GM12872 (cell line): Measurements from ENCODE around the gene FANCI.

Source experiments
- CTCF ChIP-seq: IDR thresholded peaks from 3 replicates; pipeline ENCODE4 v1.5.1; 2011; ENCODE audit warnings: low read depth, mild to moderate bottlenecking, low read length, moderate library complexity; ENCODE audit not compliant: insufficient read depth

FANCI gene

GRCh38 chr15:89352476-89352875 lies 108.7 kb downstream of the FANCI start:
- TF ChIP-seq CTCF: no peak

- TF ChIP-seq CTCF: no peak
These were observed 110.2 kb downstream of the FANCI start for GRCh38 chr15:89353991-89354390.

GRCh38 chr15:89356634-89357298 lies 113.0 kb downstream of the FANCI start:
- TF ChIP-seq CTCF: peak; percentile 68

GRCh38 chr15:89358435-89358754 lies 114.6 kb downstream of the FANCI start:
- TF ChIP-seq CTCF: no peak

- peak; percentile 76 for TF ChIP-seq CTCF
These were observed 115.1 kb downstream of the FANCI start for GRCh38 chr15:89358755-89359439.

- peak; percentile 28; the same call in 2 of the 3 replicates for TF ChIP-seq CTCF
These were observed 115.9 kb downstream of the FANCI start for GRCh38 chr15:89359471-89360293.

GRCh38 chr15:89360294-89360971 lies 116.7 kb downstream of the FANCI start:
- TF ChIP-seq CTCF: no peak
